Brain pericyte (primary cell): ENCODE data around the gene NT5C3B.
"Not testable (repeated sequence)": the region's sequence is repeated elsewhere in the genome, so short reads cannot be mapped to it uniquely, and the experiment has no call there.

ENCODE experiments used
- DNase-seq: peaks from one replicate; pipeline ENCODE4 v3.0.0-alpha.2; 2012; ENCODE audit warnings: low read depth, low spot score

The NT5C3B gene

DNA sequence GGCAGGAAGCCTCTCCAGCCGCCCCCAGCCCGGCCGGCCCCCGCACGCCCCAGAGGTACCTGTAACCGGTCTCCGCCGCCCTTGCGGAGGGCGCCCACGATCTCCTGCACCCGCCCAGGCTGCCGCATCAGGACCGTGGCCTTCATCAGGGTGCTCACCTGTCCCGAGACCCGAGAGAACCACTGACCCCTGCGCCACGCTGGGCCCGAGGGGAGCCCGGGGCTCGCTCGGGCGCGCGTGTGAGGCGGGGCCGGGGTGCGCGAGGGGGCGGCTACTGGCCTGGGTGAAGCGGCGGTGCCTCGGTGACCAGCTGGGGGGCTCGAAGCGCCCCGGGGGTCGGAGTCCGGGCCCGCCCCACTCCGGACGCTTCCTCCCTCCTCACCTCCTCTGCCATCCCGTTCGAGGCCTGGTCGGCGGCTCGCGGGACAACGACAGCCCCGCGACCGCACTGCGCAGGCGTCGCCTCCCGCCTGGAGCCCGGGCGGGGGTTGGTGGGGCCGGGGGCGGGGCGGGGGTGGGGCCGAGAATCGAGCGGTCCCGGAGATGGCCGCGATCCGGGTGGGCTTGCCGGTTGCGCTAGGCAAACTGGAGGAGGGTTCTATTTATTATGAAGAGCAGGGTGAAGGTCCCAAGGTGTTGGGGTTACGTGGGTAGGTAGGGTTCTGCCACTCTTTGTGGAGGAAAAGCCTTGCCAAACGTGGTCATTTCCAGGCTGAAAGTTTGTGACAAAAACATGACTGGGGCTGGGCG is at the start of gene NT5C3B:
Gene NT5C3B, minus strand, starts transcription at position 433 of the 750 bp plus-strand sequence. Its CDS starts 39 bp downstream, at position 394.
- no peak for DNase-seq

DNA sequence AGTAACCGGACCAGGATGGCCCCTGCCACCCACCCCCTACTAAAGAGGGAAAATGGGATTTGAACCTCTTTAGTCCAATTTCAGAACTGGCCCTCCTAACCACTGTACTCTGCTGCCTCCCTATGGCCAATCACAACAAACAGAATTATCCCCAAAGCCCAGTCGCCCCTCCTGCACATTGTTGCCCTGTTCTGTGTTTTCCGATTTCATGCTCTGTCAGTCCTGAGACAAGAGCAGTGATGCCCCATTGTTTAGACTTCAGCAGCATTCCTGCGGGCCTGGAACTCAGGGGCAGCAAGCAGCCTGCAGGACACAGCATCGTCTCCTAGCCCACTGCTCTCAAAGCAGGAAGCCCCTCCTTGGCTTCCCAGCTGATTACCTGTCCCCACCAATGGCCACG is 49.7 kb upstream of the NT5C3B start:
- DNase-seq: no peak

DNA sequence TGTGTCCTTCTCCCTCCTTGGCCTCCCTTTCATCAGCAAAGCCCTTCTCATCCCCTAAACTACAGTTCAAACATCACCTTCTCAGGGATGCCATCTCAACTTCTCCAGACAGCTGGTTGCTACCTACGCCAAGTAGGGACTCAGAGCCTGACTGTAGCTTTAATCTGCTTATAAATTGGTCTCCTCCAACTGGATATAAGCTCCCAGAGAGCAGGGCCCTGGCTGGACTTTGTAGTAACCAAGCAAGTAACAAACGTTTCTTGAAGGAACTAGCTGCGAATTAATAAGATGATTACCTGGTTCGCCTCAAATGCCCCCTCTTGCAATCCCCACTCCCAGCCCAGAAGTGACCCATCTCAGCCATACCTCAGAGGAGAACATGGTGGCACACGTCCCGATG is 46.7 kb upstream of the NT5C3B start:
- no peak for DNase-seq

DNA sequence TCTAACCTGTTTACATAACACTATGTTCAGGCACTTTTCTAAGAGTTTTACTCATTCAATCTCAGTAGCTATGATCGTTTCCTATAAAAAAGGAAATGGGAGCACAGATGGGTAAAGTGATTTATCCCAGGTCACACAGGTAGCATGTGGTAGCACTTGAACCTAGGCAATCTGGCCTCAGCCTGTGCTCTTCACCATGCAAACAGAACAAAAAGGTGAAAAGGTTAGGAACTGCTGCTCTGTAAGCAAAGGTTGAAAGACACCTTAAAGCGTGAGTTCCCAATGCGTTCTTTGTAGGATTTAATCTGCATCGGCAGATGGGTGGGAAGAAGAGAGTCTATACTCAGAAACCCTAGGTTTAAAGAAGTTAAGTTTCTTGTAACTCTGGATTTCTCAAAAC is 44.1 kb upstream of the NT5C3B start:
- DNase-seq: no peak

DNA sequence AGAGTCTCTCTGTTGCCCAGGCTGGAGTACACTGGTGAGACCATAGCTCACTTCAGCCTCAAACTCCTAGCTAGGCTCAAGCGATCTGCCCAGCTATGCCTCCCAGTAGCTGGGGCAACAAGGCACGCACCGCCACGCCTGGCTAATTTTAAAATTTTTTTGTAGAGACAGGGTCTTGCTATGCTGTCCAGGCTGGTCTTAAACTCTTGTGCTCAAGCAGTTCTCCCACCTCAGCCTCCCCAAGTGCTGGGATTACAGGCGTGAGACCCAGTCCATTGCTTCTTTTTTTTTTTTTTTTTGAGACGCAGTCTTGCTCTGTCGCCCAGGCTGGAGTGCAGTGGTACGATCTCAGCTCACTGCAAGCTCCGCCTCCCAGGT is 38.2 kb upstream of the NT5C3B start:
- not testable (repeated sequence) for DNase-seq

DNA sequence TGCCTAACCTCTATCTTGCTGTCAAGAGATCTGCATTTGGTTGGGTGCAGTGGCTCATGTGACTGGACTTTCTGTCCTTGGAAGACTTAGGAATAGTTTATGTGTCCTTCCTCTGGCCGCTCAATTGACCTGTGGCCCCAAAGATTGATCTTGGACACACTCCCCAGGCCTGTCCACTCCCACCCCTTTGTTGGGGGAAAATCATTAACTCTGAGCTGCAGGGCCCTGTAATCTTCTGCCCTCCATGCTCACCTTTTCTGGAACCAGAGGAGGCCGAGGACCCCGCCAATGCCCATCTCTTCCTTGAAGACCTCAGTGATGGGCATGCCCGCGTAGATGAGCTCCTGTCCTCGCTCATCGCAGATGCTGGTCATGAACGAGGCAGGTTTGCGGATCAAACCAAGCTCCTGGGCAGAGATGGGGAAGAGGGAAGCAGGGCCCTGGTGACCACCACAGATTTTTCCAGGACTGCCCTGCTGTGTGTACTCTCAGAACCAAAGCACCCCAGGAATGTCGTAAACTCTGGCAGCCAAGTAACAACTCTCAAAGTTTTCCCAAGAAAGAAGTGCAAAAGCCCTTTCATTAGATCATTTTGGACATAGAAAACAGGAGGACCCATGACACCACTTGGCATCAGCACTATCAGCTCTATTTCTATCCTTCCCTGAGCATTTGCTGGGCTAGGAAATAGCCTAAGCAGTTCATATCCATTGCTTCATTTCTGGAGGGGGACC is 37.7 kb upstream of the NT5C3B start:
- DNase-seq: no peak

DNA sequence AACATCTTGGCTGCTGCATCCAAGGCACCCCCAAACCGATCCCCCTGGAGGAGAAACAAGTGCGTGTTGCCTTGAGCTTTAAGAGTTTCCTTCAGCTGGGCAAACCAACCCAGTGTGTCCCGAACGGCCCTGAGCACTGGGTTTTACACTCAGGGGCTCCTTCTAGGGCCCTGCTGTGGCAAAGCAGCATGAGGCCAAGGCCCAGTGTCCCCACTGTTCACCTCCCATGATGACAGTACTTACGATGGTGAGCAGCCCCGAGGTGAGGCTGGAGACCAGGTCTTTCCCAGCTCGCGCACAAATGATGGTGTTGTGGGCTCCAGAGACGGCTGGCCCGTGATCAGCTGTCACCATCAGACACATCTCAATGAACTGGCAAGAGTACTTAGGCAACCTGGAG is 35.8 kb upstream of the NT5C3B start:
- no peak for DNase-seq

DNA sequence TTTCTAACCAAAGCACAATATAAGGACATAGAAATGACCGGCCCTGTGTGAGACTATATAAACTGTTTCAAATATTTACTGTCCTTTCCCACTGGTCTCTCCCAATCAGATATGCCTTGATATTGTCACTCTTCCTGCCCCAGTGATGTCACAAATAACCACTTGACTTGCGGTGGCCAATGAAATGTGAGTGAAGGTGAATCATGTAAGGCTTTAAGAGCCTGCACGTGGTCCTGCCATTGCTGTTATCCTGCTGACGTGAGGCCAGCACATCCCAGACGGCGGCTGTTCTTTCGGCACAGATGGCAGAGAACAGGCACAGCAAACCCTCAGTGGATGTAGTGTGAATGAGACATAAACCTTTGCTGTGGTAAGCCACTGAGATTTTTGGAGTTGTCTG is 34.6 kb upstream of the NT5C3B start:
- DNase-seq: no peak

DNA sequence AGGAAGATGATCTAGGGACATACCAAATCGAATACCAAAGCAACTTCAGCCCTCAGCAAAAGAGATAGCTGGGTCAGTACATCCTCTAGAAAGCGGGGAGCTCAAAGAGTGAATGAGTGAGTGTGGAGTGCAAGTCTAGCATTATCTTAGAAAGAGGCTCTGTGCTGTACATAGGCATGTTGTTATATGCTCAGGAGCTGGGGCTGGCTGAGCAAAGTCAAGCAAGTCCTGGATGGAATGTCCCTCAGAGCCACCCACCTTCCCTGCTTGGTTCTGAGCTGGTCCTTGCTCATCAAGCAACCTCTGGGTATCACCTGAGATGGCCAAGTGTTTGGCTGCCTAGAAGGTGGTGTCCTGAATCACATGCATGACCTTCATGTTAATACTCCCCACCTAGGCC is 34.1 kb upstream of the NT5C3B start:
- DNase-seq: no peak

DNA sequence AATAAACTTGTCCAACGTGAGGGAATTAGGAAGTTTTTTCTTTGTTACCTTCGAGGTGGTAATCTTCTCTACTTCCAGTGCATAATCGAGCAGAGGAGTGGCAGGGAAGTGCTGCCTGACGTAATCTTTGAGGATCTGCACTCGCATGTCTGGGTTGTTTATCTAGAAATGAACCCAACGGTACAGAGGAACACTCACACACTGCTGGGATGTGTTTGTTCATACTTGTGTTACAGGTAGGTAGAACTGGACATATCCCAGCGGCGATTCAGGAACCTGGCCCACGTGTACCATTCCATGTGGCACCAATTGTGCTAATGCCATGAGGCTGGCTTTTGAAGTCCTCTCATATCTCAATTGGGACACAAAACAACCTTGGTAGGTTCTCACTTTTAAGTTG is 33.4 kb upstream of the NT5C3B start:
- DNase-seq: no peak

DNA sequence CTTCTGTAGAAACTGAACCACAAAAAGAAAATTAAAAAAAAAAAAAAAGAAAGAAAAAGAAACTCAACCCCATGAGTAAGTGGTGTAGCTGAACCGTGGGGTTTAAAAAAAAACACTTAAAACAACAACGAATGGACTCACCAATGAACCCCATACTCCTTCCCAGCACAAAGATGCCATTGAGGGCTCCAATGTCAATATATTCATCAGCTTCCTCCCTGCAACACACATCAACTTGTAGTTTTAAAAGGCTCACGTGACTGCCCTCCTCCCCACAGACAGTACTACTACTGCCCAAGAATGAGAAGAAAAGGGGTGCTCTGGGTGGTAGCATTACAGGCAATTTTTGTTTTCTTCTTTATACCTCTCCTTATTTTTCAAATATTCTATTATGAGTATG is 32.5 kb upstream of the NT5C3B start:
- DNase-seq: no peak

DNA sequence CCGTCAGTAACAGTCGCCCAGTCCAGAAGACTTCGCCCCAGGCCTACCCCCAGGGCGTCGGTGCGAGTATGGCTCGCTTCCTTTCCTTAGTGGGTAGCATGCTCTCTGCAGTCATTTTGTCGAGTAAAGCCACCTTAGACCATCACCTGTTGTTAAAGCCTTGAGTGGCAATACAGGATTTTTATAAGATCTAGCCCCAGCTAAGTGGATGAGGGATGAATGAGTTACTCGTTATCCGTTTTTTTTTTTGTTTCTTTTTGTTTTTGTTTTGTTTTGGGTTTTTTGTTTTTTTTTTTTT is 29.5 kb upstream of the NT5C3B start:
- peak; percentile 27 for DNase-seq

DNA sequence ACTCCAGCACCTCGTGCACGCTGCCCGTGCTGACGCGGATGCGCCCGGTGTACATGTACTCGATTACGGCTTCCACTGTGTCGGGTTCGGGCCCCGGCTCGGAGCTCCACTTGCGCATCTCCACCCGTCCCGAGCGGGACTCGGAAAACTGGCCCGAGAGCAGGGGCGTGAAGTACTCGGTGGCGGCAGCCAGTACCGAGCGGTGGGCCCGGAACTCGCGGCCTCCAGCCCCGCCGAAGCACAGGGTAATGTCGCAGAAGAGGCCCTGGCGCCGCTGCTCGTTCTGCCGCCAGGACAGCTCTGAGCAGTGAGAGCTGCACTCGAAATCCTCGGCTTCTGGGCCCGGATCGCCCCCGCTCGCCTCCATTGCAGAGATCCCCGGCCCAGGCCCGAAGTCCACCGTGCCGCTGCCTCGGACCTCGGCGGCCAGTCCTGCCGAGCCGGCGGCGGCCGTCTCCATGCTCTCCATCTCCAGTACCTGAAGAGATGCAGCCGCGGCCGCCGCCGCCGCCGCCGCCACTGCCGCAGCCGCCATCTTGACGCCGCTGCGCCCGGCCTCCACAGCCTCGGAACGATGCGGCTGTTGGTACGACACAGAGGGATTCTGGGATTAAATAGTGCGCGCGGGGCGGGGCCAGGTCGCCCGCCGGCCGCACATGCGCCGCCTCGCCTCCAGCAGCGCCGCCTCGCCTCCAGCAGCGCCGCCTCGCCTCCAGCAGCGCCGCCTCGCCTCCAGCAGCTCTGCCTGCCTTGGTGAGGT is 29.0 kb upstream of the NT5C3B start, which contains the start of gene KLHL11:
Gene KLHL11, minus strand, starts transcription at position 588 of the 760 bp plus-strand sequence. Its CDS starts 53 bp downstream, at position 535.
- peak; percentile 50 for DNase-seq

DNA sequence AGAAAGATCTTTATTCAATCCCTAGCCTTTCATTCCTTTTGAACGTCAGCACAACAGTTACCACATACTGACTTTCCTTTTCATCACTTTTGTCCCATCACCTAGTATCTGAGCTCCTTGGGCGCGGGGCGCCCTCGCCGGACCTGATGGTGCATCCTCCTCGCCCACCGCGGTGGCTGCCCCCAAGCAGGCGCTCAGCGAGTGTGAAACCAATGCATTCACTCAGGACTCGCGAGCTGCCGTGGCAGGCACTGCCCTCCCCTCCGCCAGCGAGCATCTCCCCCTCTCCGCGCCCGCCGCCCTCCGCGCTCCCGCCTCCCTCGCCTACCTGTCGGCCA is 28.4 kb upstream of the NT5C3B start:
- no peak for DNase-seq

DNA sequence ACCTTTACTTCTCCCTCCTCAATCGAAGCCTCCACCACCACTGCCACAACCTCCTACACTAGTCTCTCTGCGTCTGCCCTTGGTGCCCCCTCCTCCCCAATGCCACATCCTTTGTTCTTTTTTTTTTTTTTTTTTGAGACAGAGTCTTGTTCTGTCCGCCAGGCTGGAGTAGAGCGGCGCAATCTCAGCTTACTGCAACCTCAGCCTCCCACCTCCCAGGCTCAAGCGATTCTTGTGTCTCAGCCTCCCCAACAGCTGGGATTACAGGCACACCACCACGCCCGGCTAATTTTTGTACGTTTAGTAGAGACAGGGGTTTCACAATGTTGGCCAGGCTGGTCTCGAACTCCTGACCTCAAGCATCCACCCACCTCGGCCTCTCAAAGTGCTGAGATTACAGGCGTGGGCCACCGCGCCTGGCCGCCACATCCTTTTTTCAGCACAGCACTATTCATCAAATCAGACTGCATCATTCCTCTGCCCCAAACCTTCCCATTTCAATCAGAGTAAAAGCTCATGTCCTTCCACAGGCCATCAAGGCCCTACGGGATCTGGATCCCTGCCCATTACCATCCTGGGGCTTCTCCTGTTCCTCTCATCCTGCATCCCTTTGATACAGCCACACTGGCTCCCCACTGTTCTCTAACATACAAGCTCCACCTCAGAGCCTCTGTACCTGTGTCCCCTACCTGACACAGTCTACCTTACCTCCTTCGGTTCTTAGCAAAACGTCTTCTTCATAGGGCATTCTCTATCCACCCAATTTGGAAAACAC is 27.2 kb upstream of the NT5C3B start:
- no peak for DNase-seq

DNA sequence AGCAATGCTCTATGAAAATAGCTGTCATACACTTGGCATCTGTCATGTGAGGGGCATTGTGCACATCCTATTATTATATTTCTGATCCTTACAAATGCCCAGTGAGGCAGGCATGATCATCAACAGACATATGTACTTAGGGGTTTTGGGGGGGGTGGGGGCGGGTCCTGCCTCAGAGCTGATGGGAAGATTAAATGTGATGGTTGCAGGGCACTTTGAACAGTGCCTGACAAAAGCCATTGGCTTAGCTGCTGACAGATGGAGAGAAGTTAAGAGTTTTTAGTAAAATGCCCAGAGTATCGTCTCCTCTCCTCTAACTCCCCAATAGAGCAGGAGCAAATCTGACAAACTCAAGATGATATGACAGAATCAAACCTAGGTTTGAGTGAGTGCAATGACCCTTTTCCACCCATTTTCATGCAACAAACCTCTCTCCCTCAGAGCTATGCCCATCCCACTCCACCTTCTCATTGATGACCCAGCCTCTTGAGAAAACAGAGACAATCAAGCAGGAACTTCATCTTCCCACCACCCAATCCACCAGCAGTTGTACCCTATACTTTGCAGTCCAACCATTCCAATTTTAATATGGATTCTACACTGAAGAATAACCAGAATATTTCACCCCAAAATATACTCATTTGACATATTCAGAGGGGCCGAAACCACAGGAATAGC is 24.4 kb upstream of the NT5C3B start:
- DNase-seq: no peak

DNA sequence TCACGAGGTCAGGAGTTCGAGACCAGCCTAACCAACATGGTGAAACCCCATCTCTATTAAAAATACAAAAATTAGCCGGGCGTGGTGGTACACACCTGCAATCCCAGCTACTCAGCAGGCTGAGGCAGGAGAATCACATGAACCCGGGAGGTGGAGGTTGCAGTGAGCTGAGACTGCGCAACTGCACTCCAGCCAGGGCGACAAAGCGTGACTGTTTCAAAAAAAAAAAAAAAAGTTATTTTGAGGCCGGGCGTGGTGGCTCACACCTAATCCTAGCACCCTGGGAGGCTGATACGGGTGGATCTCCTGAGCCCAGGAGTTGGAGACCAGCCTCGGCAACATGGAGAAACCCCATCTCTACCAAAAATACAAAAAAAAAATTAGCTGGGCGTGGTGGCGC is 15.3 kb upstream of the NT5C3B start:
- not testable (repeated sequence) for DNase-seq

DNA sequence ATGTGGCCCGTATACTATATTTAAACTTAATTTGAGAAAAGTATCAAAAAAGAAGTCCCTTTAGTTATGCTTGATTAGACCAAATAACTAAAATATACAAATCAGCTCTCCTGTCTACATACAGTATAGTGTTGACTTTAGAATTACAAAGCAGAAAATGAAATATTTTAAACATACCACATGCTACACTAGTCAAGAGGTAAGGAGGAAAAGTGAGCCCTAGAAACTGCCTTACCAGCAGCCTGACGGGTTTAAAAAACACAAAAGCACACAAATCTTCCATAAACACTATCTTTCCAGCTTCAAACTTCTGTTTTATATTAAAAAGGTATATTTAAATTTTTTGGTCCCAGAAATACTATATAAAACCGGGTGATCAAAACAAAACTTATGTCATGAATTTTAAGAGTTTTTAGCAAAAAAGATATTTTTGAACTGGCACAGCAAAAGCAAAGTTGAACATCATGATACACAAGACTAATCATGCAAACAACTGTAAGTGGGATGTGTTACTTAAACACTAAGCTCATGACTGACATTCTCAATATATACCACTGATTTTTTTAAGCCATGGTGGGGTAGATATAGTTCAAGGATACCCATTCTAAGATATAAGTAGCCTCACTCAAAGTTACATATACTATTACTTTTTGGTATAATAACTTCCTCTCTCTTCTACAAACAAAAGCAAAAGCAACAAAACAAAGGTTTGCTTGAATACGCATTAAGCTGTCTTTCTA is 13.4 kb upstream of the NT5C3B start:
- DNase-seq: no peak

DNA sequence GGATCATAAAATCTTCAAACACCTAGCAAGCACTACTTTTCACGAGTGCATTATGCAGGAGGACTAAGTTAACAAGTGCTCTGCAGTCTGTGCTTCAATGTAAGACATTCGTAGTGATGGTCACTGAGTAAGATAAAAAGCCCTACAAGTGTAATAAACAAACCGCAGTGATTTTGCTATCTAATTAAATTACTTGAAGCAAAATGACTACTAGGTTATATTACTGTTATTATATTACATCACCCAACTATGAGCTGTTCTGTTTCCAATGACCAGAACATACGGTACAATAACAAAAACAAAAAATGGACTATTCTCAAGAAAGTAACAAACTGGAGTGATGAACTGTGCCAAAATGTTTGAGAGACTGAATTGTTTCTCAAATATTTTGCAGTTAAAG is 12.8 kb upstream of the NT5C3B start:
- DNase-seq: no peak

DNA sequence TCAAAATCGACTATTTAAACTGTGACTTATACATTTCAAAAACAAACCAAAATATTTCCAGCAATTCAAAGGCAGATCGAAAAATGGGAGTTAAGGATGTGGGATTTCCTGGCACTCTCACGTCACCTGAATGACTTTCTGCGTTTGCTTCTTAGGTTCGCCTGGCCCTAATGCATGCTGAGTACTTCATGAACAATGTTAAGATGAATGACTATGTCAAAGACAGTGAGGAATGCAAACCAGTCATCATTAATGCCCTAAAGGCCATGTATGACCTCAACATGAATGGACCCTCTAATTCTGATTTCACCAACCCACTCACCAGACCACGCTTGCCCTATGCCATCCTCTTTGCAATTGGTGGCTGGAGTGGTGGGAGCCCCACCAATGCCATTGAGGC is 8.9 kb upstream of the NT5C3B start:
- DNase-seq: no peak

DNA sequence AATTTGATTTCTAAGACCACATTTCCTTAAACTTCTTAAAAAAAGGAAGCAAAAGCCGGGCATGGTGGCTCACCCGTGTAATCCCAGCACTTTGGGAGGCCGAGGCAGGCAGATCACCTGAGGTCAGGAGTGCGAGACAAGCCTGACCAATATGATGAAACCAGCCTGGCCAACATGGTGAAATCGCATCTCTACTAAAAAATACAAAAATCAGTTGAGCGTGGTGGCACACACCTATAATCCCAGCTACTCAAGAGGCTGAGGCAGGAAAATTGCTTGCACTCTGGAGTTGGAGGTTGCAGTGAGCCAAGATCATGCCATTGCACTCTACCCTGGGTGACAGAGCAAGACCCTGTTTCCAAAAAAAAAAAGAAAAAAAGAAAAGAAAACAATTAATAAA is 4.7 kb upstream of the NT5C3B start:
- DNase-seq: not testable (repeated sequence)
